WI38 (cell line): ENCODE data around the gene TAF4B.

ENCODE experiments used
- H3K4me3 ChIP-seq: 2 replicates; pipeline ENCODE4 v1.5.1; 2011; ENCODE audit warnings: low read depth, mild to moderate bottlenecking, control low read depth, low read length
- CTCF ChIP-seq: IDR thresholded peaks from 2 replicates; pipeline ENCODE4 v1.5.1; 2012; ENCODE audit warnings: low read depth, mild to moderate bottlenecking, control low read depth, low read length

Gene TAF4B

GRCh38 chr18:26414901-26415440 lies 188.7 kb downstream of the TAF4B start:
- H3K4me3 ChIP-seq, result no peak overlapping the region
- no peak for TF ChIP-seq CTCF

- no peak for TF ChIP-seq CTCF
- no peak overlapping the region for H3K4me3 ChIP-seq
These were observed 189.4 kb downstream of the TAF4B start for GRCh38 chr18:26415631-26416030.

GRCh38 chr18:26416652-26417150 lies 190.5 kb downstream of the TAF4B start:
- H3K4me3 ChIP-seq, result no peak overlapping the region
- no peak for TF ChIP-seq CTCF

GRCh38 chr18:26417190-26417589 lies 190.9 kb downstream of the TAF4B start:
- TF ChIP-seq CTCF, result no peak
- H3K4me3 ChIP-seq, result no peak overlapping the region

- H3K4me3 ChIP-seq, result no peak overlapping the region
- TF ChIP-seq CTCF, result no peak
These were observed 192.0 kb downstream of the TAF4B start for GRCh38 chr18:26418225-26418624.

- no peak overlapping the region for H3K4me3 ChIP-seq
- TF ChIP-seq CTCF, result no peak
These were observed 193.5 kb downstream of the TAF4B start for GRCh38 chr18:26419746-26420145.

- no peak overlapping the region for H3K4me3 ChIP-seq
These were observed 195.3 kb downstream of the TAF4B start for GRCh38 chr18:26421503-26421902.

More at GRCh38 chr18:26421503-26421902, 195.3 kb downstream of the TAF4B start:
- no peak for TF ChIP-seq CTCF
